DOHH2 (cell line): ENCODE measurements around the gene CALML6.

Experiments
- CTCF ChIP-seq: fragments of 200-600 bp; sonication (generic); IDR thresholded peaks from one replicate; pipeline ENCODE4 v1.5.1; 2014; ENCODE audit warnings: antibody characterized with exemption, mild to moderate bottlenecking, low read depth, low read length; ENCODE audit not compliant: poor library complexity, severe bottlenecking
- EZH2phosphoT487 ChIP-seq: fragments of 200-600 bp; sonication (generic); IDR thresholded peaks from 2 replicates; pipeline ENCODE4 v1.6.1; 2017; ENCODE audit warnings: borderline replicate concordance, mild to moderate bottlenecking, antibody characterized with exemption, low read length, moderate library complexity, mixed read lengths

DNA sequence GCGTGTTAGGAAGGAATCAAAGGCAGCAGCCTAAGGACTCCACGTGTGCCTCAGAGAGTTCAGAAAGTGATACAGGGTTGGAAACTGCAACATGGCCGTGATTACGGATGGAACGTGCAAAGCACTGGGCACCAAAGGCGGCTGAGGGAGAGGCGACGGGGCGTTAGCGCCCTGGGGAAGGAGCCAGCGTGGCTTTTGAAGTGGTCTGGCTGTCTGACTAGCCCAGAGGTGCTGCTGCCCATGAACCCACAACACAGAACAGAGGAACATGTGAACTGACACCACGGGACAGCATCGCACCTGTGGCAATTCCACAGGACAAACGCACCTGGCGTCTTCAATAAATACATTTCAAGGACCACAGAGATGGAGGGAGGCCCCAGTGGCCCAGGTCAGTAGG lies 22.0 kb downstream of the CALML6 start:
- no peak for TF ChIP-seq CTCF
- TF ChIP-seq EZH2phosphoT487 = no peak
